ENCODE results near the gene SCARB2. TPM values are rescaled to one million over a fixed set of nuclear protein-coding genes. Genes with fewer than 3 reads are reported as not detected.

The SCARB2 gene
- total RNA-seq, 2 donors from 2014 or later = 102 to 112 TPM

GRCh38 chr4:76233967-76234678 is 20.5 kb upstream of the SCARB2 start:
- DNase-seq (no peak), ATAC-seq (no peak)
- intact Hi-C loops (cut with DNase I) = no loop called here

GRCh38 chr4:76233529-76233928 is 19.9 kb upstream of the SCARB2 start:
- intact Hi-C loops (cut with DNase I) = no loop called here

GRCh38 chr4:76233083-76233482 is 19.5 kb upstream of the SCARB2 start:
- DNase-seq (no peak), ATAC-seq (no peak)
- intact Hi-C loops (cut with DNase I) = no loop called here

More at GRCh38 chr4:76233529-76233928, 19.9 kb upstream of the SCARB2 start:
- ATAC-seq = peak in 1 of 2 donors; percentile 24
- no peak for DNase-seq

- intact Hi-C loops (cut with DNase I) = no loop called here
- no peak for ATAC-seq
Observed at GRCh38 chr4:76232681-76233080, 19.1 kb upstream of the SCARB2 start.

GRCh38 chr4:76226418-76226817 is 12.8 kb upstream of the SCARB2 start:
- ATAC-seq (no peak), DNase-seq (no peak)
- intact Hi-C loops (cut with DNase I) = no loop called here

More at GRCh38 chr4:76232681-76233080, 19.1 kb upstream of the SCARB2 start:
- no peak for DNase-seq

- ATAC-seq = peak in 1 of 2 donors; percentile 33
- no peak for DNase-seq
- intact Hi-C loops (cut with DNase I) = no loop called here
Observed at GRCh38 chr4:76224171-76224570, 10.5 kb upstream of the SCARB2 start.

GRCh38 chr4:76219299-76220055 is 5.9 kb upstream of the SCARB2 start:
- intact Hi-C loops (cut with DNase I) = no loop called here
- DNase-seq (no peak), ATAC-seq (peak; percentile 74 to 75)

GRCh38 chr4:76216975-76217814 is 3.6 kb upstream of the SCARB2 start:
- no peak for ATAC-seq
- intact Hi-C loops (cut with DNase I) = no loop called here
- DNase-seq = no peak

- ATAC-seq (no peak), DNase-seq (no peak)
- intact Hi-C loops (cut with DNase I) = no loop called here
Observed at GRCh38 chr4:76216524-76216923, 2.9 kb upstream of the SCARB2 start.

GRCh38 chr4:76215077-76215476 is 1.5 kb upstream of the SCARB2 start:
- intact Hi-C loops (cut with DNase I) = no loop called here
- ATAC-seq = no peak

GRCh38 chr4:76214177-76214675 is 602 bp upstream of the SCARB2 start:
- no peak for ATAC-seq
- intact Hi-C loops (cut with DNase I) = loop anchor here in 1 of 2 donors (5.0 kb wide), 1 partner anchor 67 kb away; the partner anchor contains the start of gene NUP54
- DNase-seq = no peak

More at GRCh38 chr4:76215077-76215476, 1.5 kb upstream of the SCARB2 start:
- no peak for DNase-seq

- intact Hi-C loops (cut with DNase I) = loop anchor here in 1 of 2 donors (5.0 kb wide), 1 partner anchor 66 kb away; the partner anchor contains the start of gene NUP54
- peak; percentile 11 to 44 for ATAC-seq
- DNase-seq = no peak
Observed at GRCh38 chr4:76212851-76213414, 691 bp downstream of the SCARB2 start.

- DNase-seq (no peak), ATAC-seq (no peak)
- intact Hi-C loops (cut with DNase I) = loop anchor here in 1 of 2 donors (5.0 kb wide), 1 partner anchor 65 kb away; the partner anchor contains the start of gene NUP54
Observed at GRCh38 chr4:76211769-76212708, 1.6 kb downstream of the SCARB2 start.

GRCh38 chr4:76210452-76210851 is 3.2 kb downstream of the SCARB2 start:
- no peak for ATAC-seq
- DNase-seq = no peak
- intact Hi-C loops (cut with DNase I) = loop anchor here in 1 of 2 donors (5.0 kb wide), 1 partner anchor 63 kb away; the partner anchor contains the start of gene NUP54

- ATAC-seq (no peak), DNase-seq (no peak)
- intact Hi-C loops (cut with DNase I) = loop anchor here in 1 of 2 donors (5.0 kb wide), 1 partner anchor 63 kb away; the partner anchor contains the start of gene NUP54
Observed at GRCh38 chr4:76209881-76210280, 3.7 kb downstream of the SCARB2 start.

- ATAC-seq (peak; percentile 88 to 92), DNase-seq (peak; percentile 85)
- intact Hi-C loops (cut with DNase I) = no loop called here
Observed at GRCh38 chr4:76208005-76208765, 5.4 kb downstream of the SCARB2 start.

- ATAC-seq (no peak), DNase-seq (no peak)
- intact Hi-C loops (cut with DNase I) = no loop called here
Observed at GRCh38 chr4:76207549-76207948, 6.1 kb downstream of the SCARB2 start.
